ENCODE measurements around the gene MAPKAP1.

The MAPKAP1 gene

DNA sequence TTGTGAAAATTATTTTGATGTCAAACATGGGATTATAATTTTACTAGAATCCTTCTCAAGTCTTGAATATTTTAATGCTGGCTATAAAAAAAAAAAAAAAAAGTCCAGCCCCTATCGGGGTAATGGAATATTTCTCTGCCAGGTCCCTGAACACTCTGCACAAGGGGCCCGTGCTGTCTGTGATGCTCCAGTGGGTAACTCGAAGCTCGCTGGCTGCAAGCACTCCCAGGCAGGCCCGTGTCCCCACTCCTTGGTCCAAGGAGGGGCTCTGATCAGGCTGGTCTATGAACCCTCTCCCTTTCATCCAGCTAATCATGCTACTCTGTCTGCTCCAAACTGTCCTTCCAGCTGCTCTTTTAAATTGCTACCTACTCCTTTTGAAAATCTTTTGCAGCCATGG lies 264.6 kb downstream of the MAPKAP1 start:
- DNase-seq, result no peak

GRCh38 chr9:125440411-125440810 lies 266.6 kb downstream of the MAPKAP1 start:
- no peak for DNase-seq

- no peak for DNase-seq
Measured at GRCh38 chr9:125439434-125440272, 267.4 kb downstream of the MAPKAP1 start.

- DNase-seq, result no peak
Measured at GRCh38 chr9:125438506-125439433, 268.2 kb downstream of the MAPKAP1 start.

- no peak for DNase-seq
Measured at GRCh38 chr9:125437771-125438221, 269.2 kb downstream of the MAPKAP1 start.

DNA sequence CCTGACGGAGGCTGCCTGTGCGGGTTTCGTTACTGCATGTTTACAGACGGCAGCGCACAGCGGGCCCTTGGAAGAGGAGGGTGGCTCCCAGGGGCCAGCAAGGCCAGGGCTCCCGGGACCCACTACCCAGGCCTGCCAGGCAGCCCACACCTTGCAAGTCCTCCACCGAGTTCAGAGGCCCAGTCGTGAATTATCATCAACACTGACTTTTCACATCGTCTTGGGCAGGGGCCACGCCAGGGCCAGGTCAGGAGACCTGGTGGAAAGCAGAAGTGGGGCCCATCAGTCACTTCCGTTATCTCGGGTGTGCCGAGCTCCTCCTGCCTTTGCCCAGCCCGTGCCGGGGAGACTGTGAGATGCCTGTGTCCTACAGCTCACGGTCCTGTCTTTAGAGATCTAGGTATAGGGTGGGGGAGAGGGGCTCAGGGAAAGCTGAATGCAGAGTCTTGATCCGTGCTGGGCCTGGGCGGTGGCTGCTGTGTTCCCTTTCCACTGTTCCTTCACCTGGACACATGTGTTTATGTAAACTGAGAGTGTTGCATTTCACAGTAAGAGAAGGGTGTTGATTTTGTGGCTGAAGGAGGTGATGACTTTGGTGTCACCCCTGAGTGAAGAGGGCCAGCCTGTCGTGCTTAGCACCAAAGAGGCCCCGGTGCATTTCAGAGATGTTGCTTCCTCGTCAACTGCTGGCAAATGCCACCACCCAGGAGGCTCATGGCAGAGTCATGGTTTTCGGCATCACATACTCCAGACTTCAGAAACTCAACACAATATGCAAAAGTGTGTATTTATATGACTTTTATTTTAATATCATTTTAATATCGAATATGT lies 270.2 kb downstream of the MAPKAP1 start:
- DNase-seq, result no peak

- DNase-seq, result no peak
Measured at GRCh38 chr9:125435776-125436612, 271.0 kb downstream of the MAPKAP1 start.

- DNase-seq, result no peak
Measured at GRCh38 chr9:125434986-125435775, 271.8 kb downstream of the MAPKAP1 start.

GRCh38 chr9:125433461-125434011 lies 273.5 kb downstream of the MAPKAP1 start:
- no peak for DNase-seq

DNA sequence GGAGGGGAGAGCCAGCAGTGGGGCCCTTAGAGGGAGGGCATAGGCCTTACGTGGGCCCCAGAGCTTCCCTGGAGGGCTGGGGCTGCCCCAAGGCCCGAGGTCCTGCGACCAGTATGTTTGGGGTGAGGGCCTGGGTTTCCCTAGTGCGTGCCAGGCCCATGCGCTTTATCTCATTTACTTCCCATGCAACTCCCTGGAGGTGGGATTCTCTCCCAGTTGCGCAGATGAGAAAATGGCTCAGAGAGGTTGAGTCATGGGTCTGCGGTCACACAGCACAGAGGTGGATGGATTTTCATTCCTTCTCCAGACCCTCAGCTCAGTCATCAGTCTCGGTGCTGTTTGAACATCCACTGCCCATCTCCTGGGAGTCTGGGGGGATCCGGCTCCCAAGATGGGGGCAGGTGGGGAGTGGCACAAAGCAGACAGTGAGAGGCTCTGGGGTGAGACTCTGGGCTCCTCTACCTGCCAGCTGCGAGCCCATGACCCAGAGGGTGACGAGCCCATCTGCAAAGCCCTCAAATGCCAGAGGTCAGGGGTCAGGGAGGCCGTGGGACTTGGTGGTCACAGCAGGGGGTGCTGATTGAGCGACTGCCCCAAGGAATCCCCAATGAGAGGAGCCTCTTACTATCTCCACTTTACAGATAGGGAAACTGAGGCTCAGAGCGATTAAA lies 274.2 kb downstream of the MAPKAP1 start:
- no peak for DNase-seq

DNA sequence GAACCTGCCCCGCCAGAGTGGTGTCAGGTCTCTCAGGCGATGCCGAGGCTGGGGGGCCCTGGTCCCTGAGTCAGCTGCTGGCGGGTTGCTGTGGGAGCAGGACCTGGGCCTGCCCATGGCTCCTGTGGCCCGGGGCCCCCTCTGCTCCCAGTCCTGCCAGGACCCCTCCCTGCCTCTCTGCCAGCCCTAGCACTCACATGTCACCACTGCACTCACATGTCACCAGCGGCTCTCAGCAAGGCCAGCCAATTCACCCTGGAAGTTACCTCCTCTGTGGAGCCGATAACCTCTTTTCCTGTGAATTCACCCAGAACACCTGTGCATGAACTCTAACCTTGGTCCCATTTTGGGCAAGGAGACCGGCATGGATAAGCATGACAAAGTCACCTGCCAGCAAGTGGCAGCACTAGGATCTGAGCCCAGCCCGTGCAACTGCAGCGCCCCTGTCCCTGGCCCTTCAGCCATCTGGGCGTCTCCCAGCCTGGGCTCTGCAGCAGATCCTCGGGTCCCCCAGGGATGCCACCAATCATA lies 275.2 kb downstream of the MAPKAP1 start:
- no peak for DNase-seq

GRCh38 chr9:125431012-125431305 lies 276.0 kb downstream of the MAPKAP1 start:
- DNase-seq, result no peak

DNA sequence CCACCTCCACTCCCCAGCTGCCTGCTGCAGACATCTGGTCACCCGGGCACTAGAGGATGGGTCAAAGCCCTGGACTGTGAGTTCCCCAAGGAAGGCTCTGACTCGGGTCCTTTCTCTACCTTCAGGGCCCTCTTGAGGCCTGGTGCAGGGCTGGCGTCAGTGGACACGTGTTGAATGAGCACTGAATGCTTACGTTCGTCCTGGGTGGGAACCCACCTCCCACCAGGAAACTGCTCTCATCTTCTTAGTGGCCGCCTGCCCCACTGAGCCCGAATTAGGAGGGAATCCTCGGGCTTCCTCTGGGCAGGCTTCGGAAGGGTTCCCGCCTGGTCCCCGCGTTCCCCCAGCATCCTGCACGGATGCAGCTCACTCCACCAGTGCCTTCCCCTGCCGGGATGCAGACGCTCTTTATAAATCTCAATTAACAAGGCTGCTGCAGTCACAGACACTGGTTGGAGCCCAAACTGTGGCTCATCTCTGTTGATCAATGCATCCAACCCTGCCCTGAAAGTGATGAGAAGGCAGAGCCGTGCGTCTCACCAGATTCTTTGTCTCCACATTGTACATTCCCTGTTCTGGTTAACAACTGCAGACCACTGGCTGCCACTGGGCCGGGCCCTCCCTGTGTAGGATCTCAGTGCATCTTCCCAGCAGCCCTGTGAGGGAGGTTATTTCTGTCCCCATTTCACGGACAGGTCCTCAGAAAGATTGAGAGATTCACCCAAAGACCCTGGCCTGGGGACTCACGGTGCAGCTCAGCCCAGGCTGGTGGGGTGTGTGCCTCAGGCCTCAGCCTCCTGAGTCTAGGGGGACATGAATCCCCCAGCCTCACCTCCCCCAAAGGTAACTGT lies 276.6 kb downstream of the MAPKAP1 start:
- no peak for DNase-seq

DNA sequence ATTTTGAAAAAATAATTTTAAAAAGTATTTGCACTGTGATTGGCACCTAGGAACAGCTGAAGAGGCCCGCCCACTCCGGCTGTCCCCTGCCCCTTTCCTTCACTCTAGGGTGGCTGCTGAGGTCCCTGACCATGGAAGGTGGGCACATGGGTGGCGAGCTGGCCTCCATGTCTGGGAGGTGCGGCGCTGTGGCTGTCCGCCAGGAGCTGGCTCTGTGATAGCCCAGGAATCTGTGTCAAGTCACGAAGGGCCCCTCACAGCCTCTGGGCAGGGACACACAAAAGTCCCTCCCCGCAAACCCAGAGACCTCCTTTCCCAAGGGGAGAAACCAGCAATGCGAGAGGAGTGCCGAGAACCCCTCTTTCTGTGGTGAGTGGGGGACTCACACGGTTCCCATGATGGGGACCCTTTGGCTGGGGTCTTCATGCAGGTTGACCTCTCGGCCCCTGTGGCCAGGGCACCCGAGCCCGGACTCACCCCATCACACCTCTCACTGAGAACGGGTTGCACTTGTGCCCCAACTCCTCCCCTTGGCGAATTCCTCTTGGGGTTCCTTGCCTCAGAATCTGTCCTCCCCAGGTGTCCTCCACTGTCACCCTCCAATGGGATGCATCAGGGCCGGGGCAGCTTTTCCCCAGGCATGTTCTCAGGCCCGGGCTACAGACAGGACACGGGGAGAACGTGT lies 277.4 kb downstream of the MAPKAP1 start:
- DNase-seq, result no peak

GRCh38 chr9:125428902-125429467 lies 278.0 kb downstream of the MAPKAP1 start:
- DNase-seq, result no peak

DNA sequence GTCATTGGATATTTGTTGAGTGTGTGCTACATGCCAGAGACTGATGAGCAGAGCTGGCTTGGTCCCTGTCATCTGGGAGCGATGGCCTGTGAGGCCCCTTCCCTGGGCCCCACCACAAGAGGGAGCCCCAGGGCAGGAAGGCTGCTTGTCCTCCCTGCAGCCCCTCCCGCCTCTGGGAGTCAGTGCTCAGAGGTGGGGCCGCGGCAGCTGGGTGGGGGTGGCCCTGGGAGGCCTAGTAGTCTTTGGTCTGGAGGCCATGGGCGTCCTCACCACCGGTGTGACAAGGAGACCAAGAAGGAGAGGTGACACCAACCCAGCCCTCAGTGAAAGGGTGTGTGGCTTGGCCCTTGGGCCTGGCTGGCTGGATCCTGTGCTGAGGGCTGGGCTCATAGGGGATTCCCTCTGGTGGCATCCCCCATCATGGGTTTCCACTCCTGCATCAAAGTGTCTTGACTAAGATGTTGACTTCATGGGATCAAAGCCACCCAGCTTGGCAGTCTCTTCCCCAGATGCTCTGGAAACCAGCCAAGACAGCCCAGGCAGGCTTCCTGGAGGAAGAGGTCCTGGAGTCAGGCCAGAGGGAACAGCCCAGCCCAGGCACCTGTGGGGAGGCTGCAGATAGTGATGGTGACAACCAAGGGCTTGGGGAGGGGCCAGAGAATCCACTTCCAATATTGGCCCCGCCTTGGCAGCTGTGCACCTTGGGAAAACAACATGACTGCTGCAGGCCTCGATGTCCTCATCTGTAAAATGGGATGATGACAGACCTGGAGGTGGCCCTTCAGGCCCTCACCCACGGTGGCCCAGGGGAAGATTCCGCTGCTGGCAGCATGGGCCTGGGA lies 278.7 kb downstream of the MAPKAP1 start:
- no peak for DNase-seq

GRCh38 chr9:125427556-125427955 lies 279.5 kb downstream of the MAPKAP1 start:
- no peak for DNase-seq

Data from bone marrow (tissue), 2 donors.